ENCODE measurements around the gene ITIH5.

The ITIH5 gene

GRCh38 chr10:7609556-7609955, 57.2 kb downstream of the ITIH5 start:
- no peak overlapping the region for H3K4me3 ChIP-seq (ENCODE audit: low read depth, low read length)
- TF ChIP-seq, protein P1, sequence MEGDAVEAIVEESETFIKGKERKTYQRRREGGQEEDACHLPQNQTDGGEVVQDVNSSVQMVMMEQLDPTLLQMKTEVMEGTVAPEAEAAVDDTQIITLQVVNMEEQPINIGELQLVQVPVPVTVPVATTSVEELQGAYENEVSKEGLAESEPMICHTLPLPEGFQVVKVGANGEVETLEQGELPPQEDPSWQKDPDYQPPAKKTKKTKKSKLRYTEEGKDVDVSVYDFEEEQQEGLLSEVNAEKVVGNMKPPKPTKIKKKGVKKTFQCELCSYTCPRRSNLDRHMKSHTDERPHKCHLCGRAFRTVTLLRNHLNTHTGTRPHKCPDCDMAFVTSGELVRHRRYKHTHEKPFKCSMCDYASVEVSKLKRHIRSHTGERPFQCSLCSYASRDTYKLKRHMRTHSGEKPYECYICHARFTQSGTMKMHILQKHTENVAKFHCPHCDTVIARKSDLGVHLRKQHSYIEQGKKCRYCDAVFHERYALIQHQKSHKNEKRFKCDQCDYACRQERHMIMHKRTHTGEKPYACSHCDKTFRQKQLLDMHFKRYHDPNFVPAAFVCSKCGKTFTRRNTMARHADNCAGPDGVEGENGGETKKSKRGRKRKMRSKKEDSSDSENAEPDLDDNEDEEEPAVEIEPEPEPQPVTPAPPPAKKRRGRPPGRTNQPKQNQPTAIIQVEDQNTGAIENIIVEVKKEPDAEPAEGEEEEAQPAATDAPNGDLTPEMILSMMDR (IDR thresholded peaks at IDR 0.05; ENCODE audit: insufficient read depth, low read depth, low read length, missing control alignments): no peak
- DNase-seq (ENCODE audit: low read depth): no peak

DNA sequence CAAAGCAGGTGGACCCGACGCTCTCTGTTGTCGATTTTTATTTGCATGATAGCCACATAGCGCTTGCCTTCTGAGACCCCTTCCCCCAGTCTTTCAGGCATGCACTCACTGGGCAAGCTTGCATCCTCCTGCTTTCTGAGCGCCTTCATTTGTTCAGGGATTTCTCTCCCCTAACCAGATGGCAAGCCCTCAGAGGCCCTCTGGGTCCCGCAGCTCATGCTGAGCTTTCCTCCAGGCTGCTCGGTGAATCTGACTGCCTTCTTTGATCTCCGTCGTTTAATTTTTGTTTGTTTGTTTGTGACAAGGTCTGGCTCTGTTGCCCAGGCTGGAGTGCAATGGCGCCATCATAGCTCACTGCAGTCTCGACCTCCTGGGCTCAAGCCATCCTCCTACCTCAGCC, 58.8 kb downstream of the ITIH5 start:
- TF ChIP-seq, protein P1 (IDR thresholded peaks at IDR 0.05; ENCODE audit: insufficient read depth, low read depth, low read length, missing control alignments): no peak
- H3K4me3 ChIP-seq (ENCODE audit: low read depth, low read length): no peak overlapping the region

DNA sequence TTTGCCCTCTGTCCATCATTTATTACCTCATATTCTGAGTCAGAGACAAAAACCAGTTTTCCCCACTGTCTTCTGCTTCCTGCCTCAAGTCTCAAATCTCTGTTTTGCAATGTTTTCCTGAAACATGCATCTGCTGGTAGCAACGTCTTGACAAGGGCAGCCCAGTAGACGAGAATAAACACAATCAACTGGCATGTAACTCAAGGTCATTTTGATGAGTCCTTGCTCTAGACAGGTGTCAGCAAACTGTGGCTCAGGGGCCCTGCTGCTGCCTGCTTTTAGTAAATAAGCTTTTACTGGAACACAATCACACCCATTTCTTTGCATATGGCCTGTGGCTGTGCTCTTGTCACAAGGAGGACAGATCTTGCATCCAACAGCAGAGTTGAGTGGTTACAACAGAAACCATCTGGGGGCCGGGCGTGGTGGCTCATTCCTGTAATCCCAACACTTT, 59.8 kb downstream of the ITIH5 start:
- TF ChIP-seq, protein P1 (IDR thresholded peaks at IDR 0.05; ENCODE audit: insufficient read depth, low read depth, low read length, missing control alignments): no peak
- no peak overlapping the region for H3K4me3 ChIP-seq (ENCODE audit: low read depth, low read length)
- peak; percentile 6 for DNase-seq (ENCODE audit: low read depth)

More for the DNA sequence above, 58.8 kb downstream of the ITIH5 start:
- DNase-seq (ENCODE audit: low read depth): no peak

GRCh38 chr10:7605565-7606295, 61.0 kb downstream of the ITIH5 start:
- TF ChIP-seq, protein P1 (IDR thresholded peaks at IDR 0.05; ENCODE audit: insufficient read depth, low read depth, low read length, missing control alignments): no peak
- DNase-seq (ENCODE audit: low read depth): no peak
- H3K4me3 ChIP-seq (ENCODE audit: low read depth, low read length): no peak overlapping the region

GRCh38 chr10:7601023-7601656, 65.6 kb downstream of the ITIH5 start:
- TF ChIP-seq, protein P1 (IDR thresholded peaks at IDR 0.05; ENCODE audit: insufficient read depth, low read depth, low read length, missing control alignments): no peak
- no peak overlapping the region for H3K4me3 ChIP-seq (ENCODE audit: low read depth, low read length)
- DNase-seq (ENCODE audit: low read depth): no peak

GRCh38 chr10:7598771-7599170, 68.0 kb downstream of the ITIH5 start:
- TF ChIP-seq, protein P1 (IDR thresholded peaks at IDR 0.05; ENCODE audit: insufficient read depth, low read depth, low read length, missing control alignments): no peak

More at GRCh38 chr10:7598771-7599170, 68.0 kb downstream of the ITIH5 start:
- no peak for DNase-seq (ENCODE audit: low read depth)
- no peak overlapping the region for H3K4me3 ChIP-seq (ENCODE audit: low read depth, low read length)
